Measurements from ENCODE around the gene PREX1.

GRCh38 chr20:48686238-48687116 lies 141.3 kb downstream of the PREX1 start:
- TF ChIP-seq ZC3H10 (CRISPR knock-in tag; IDR thresholded peaks at IDR 0.05) (no peak), BACH2 (CRISPR knock-in tag; IDR thresholded peaks at IDR 0.05; ENCODE audit: borderline replicate concordance) (no peak), PATZ1 (CRISPR knock-in tag; IDR thresholded peaks at IDR 0.05; ENCODE audit: borderline replicate concordance) (no peak), ISL1 (CRISPR knock-in tag; IDR thresholded peaks at IDR 0.05) (no peak), PPARA (CRISPR knock-in tag; IDR thresholded peaks at IDR 0.05; ENCODE audit: borderline replicate concordance) (no peak), SNAI2 (CRISPR knock-in tag; IDR thresholded peaks at IDR 0.05) (no peak), CREB5 (CRISPR knock-in tag; IDR thresholded peaks at IDR 0.05; ENCODE audit: low read depth) (no peak), OSR1 (CRISPR knock-in tag; IDR thresholded peaks at IDR 0.05) (no peak)
